Spleen (tissue), 7 donors: ENCODE results near the gene MZT2B.

Experiments used
- CTCF ChIP-seq, 11 experiments: fragments of 200-600 bp in 7 of 11; fragments of 450-650 bp in 4 of 11; sonication (generic) in 4 of 11; IDR thresholded peaks in 8 of 11; conservative IDR thresholded peaks in 3 of 11; 1 replicate in 7 of 11; 2 replicates in 4 of 11; pipeline versions ENCODE4 v1.4.0 to v1.8.0; 2016 to 2021; ENCODE audit warnings: antibody characterized with exemption in 11 of 11, inconsistent platforms in 4 of 11, mild to moderate bottlenecking in 1 of 11
- POLR2A ChIP-seq, 3 donors: fragments of 450-650 bp; IDR thresholded peaks; one replicate each; pipeline ENCODE4 v1.5.1; 2017; ENCODE audit warnings: antibody characterized with exemption in 3 of 3, mild to moderate bottlenecking in 1 of 3
- POLR2AphosphoS5 ChIP-seq, 3 donors: sonication (generic); formaldehyde crosslinking; IDR thresholded peaks; one replicate each; pipeline ENCODE4 v1.5.1; 2017; ENCODE audit warnings: antibody characterized with exemption in 3 of 3
- donor health status: DM: no; HTN: no; CAD: no; lungs with moderate emphysema.
- donor health status: DM: no; HTN: no; CAD: no.
- donor health status: DM: no; HTN: no; CAD: no.

DNA sequence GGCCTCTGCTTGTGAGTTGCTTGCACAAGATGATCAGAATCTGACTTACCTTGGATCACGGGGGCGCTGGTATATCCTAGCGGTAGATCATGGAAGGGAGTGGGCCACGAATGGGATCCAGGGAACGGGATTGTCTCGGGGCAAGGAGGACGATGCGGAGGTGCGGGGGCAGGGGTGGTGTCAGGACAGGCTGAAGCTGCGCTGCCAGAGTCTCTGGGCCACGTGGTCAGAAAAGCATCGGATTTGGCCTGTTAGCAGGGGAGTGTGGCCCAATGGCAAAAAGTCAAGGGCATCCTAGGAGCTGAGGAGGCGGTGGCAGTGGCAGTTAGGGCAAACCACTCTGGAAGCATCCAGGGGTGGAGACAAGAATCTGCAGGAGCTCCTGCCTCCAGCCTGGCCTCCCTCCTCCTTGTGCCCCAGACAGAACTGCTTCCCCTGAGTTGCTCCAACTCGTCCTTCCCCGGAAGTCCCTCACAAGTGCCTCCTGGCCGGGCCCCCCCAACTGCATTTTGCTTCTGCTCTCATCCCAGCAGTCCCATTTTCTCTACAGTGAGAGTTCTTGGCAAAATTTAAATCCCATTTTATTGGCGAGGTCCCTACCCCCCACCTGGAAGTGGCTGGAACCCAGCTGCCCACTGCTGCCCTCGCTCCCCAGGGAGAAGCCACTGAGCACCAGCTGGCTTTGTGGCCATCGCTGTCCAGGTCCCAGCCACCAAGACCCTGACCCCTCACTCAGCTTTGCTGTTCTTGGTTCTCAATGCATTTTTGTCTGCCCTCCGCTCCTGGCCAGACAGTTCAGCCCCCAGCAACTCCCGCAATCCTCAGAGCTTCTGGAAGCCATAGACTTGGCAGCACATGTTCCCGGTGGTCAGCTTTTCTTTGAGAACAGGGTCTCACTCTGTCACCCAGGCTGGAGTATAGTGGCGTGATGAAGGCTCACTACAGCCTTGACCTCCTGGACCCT lies 31.6 kb upstream of the MZT2B start:
- TF ChIP-seq CTCF (IDR thresholded peaks at IDR 0.05 in 8 of 11, conservative IDR thresholded peaks at IDR 0.05 in 3 of 11) (no peak), POLR2AphosphoS5 (IDR thresholded peaks at IDR 0.05) (no peak), POLR2A (IDR thresholded peaks at IDR 0.05) (no peak)
